ENCODE results near the gene OCIAD2. TPM values are rescaled to one million over a fixed set of nuclear protein-coding genes. Genes with fewer than 3 reads are reported as not detected.

The OCIAD2 gene
- total and polyA plus RNA-seq, 2 of the 8 experiments (the other 6 are each of a cell fraction or from before 2014, with no cell fraction given) = 105 to 122 TPM

DNA sequence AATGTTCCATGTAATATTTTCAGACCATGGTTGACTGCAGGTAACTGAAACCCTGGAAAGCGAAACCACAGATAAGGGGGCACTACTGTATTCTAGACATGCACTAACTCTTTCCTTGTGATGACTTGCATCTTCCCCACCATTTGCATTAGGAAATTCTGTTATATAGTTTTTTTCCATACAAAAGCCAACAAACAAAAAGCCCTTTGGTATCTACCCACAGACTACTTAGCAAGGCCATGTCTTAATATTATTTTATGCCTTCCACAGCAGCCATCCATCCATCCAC is 52.2 kb downstream of the OCIAD2 start:
- Histone ChIP-seq H3K4me3 (ENCODE audit: extremely low read depth in 1 of 4, insufficient read depth in 2 of 4, low read depth in 3 of 4, low read length in 4 of 4) (no peak overlapping the region), H2BK120ac (replicated peaks; ENCODE audit: low read depth, low read length) (no peak overlapping the region), H3K27me3 (replicated peaks in 1 of 4; ENCODE audit: control insufficient read depth in 3 of 4, extremely low read depth in 1 of 4, insufficient read depth in 3 of 4, low read length in 3 of 4) (no peaks in the 10 kb centered on the region), H2BK12ac (ENCODE audit: low read depth, low read length) (no peak overlapping the region), H3K56ac (replicated peaks; ENCODE audit: insufficient read length, low read depth, low read length) (no peak overlapping the region), H2BK20ac (ENCODE audit: low read length) (no peak overlapping the region), H3K4me2 (ENCODE audit: insufficient read depth in 1 of 2, low read depth in 2 of 2, low read length in 2 of 2) (no peak overlapping the region), H3K4me1 (replicated peaks in 1 of 4; ENCODE audit: control insufficient read depth in 3 of 4, insufficient read depth in 4 of 4, low read length in 3 of 4) (no peaks in the 10 kb centered on the region), H4K91ac (replicated peaks; ENCODE audit: insufficient read length, low read length) (no peak overlapping the region), H3K23me2 (ENCODE audit: low read depth, low read length) (no peaks in the 10 kb centered on the region), H3K4ac (replicated peaks; ENCODE audit: insufficient read length, low read depth, low read length) (no peak overlapping the region), H3K79me2 (ENCODE audit: control insufficient read depth in 1 of 2, insufficient read depth in 2 of 2, low read length in 2 of 2) (no peaks in the 10 kb centered on the region), H3K14ac (ENCODE audit: insufficient read length) (no peak overlapping the region), H4K8ac (ENCODE audit: extremely low read depth, insufficient read depth, low read length) (no peak overlapping the region), H2AK5ac (ENCODE audit: low read depth, low read length) (no peak overlapping the region), H2AFZ (ENCODE audit: low read length) (no peak overlapping the region), H3K9ac (replicated peaks in 1 of 4; ENCODE audit: extremely low read depth in 1 of 4, low read depth in 3 of 4, low read length in 3 of 4) (no peak overlapping the region), H3K18ac (ENCODE audit: extremely low read depth, low read length) (no peak overlapping the region), H3K79me1 (ENCODE audit: low read depth, low read length) (no peaks in the 10 kb centered on the region), H2BK5ac (ENCODE audit: low read depth, low read length) (no peak overlapping the region), H2BK15ac (ENCODE audit: low read length) (no peak overlapping the region), H3K36me3 (ENCODE audit: control insufficient read depth in 2 of 4, insufficient read depth in 4 of 4, low read length in 3 of 4) (peaks cover 4 to 70% (median 24%) of the 10 kb centered on the region in 4 experiments; a peak in 7 of 8 replicates), H4K20me1 (replicated peaks in 1 of 2; ENCODE audit: control insufficient read depth in 1 of 2, insufficient read depth in 2 of 2, low read length in 2 of 2) (peaks cover 2 to 3% of the 10 kb centered on the region in 2 experiments), H3K27ac (ENCODE audit: low read depth, low read length) (no peak overlapping the region), H4K5ac (ENCODE audit: insufficient read length, low read depth, low read length) (no peak overlapping the region), H3K23ac (ENCODE audit: insufficient read length) (no peak overlapping the region), H3K9me3 (ENCODE audit: insufficient read depth in 2 of 2, low read depth in 1 of 2, low read length in 1 of 2) (no peaks in the 10 kb centered on the region)
- WGBS, 2 experiments (ENCODE audit: extremely low coverage in 1 of 2, insufficient coverage in 1 of 2, insufficient read length in 1 of 2, insufficient replicate concordance in 2 of 2, low coverage in 1 of 2, low lambda C conversion rate in 2 of 2, missing lambda C conversion rate in 1 of 2) = 100% methylated on average over 1 of the region's 1 CpG; no CpG with 5 or more reads in 1 of the 2 experiments
- TF ChIP-seq TCF12 (IDR thresholded peaks at IDR 0.05; ENCODE audit: low read depth, low read length) (no peak), KDM5A (IDR thresholded peaks at IDR 0.05; ENCODE audit: low read length) (no peak)
- ChIA-PET CTCF (ENCODE audit: partially characterized antibody) (no interaction called here), POLR2A (ENCODE audit: partially characterized antibody) (interaction anchor here (1.5 kb wide), 1 partner anchor 8 kb away, joined by 5 read pairs; no protein-coding TSS in a partner anchor)
- FAIRE-seq = no peak
- no peak for DNase-seq (ENCODE audit: low read depth in 1 of 2, low spot score in 2 of 2)
